GM04503 (cell line): ENCODE results near the gene FIZ1.
"Not testable (repeated sequence)": the region's sequence is repeated elsewhere in the genome, so short reads cannot be mapped to it uniquely, and the experiment has no call there.

Experiments used
- DNase-seq: peaks from one replicate; pipeline ENCODE4 v3.0.0-alpha.2; 2012; ENCODE audit warnings: low read depth

The FIZ1 gene

GRCh38 chr19:55592391-55593090 lies 6.8 kb downstream of the FIZ1 start:
- no peak for DNase-seq

- no peak for DNase-seq
Observed at GRCh38 chr19:55591555-55591954, 7.8 kb downstream of the FIZ1 start.

- DNase-seq: no peak
Observed at GRCh38 chr19:55590617-55591016, 8.7 kb downstream of the FIZ1 start.

GRCh38 chr19:55590109-55590508 lies 9.2 kb downstream of the FIZ1 start:
- DNase-seq: no peak

GRCh38 chr19:55588738-55589137 lies 10.6 kb downstream of the FIZ1 start:
- no peak for DNase-seq

GRCh38 chr19:55586976-55587668 lies 12.2 kb downstream of the FIZ1 start:
- no peak for DNase-seq

GRCh38 chr19:55585658-55586339 lies 13.5 kb downstream of the FIZ1 start:
- DNase-seq: no peak

- no peak for DNase-seq
Observed at GRCh38 chr19:55584871-55585270, 14.4 kb downstream of the FIZ1 start.

- not testable (repeated sequence) for DNase-seq
Observed at GRCh38 chr19:55583897-55584296, 15.4 kb downstream of the FIZ1 start.

GRCh38 chr19:55582284-55582683 lies 17.0 kb downstream of the FIZ1 start:
- DNase-seq: not testable (repeated sequence)

GRCh38 chr19:55581823-55582223 lies 17.5 kb downstream of the FIZ1 start:
- no peak for DNase-seq

- no peak for DNase-seq
Observed at GRCh38 chr19:55581145-55581822, 18.0 kb downstream of the FIZ1 start.

GRCh38 chr19:55580628-55581144 lies 18.6 kb downstream of the FIZ1 start, which contains the start of gene ZNF579:
Gene ZNF579 (minus strand): TSS chr19:55580848. CDS start chr19:55579639, 1,209 bp downstream.
- no peak for DNase-seq

- DNase-seq: no peak
Observed at GRCh38 chr19:55579766-55580621, 19.3 kb downstream of the FIZ1 start.

- DNase-seq: no peak
Observed at GRCh38 chr19:55578761-55579747, 20.3 kb downstream of the FIZ1 start.

- DNase-seq: no peak
Observed at GRCh38 chr19:55578031-55578760, 21.1 kb downstream of the FIZ1 start.

GRCh38 chr19:55576746-55577145 lies 22.6 kb downstream of the FIZ1 start:
- DNase-seq: no peak

GRCh38 chr19:55573929-55574328 lies 25.4 kb downstream of the FIZ1 start:
- not testable (repeated sequence) for DNase-seq

- not testable (repeated sequence) for DNase-seq
Observed at GRCh38 chr19:55569477-55569876, 29.8 kb downstream of the FIZ1 start.
